Kidney epithelial cell (primary cell): Measurements from ENCODE around the gene CUL1. TPM values are rescaled to one million over a fixed set of nuclear protein-coding genes. Genes with fewer than 3 reads are reported as not detected.

Experiments used
- DNase-seq: peaks from one replicate; pipeline ENCODE4 v3.0.0-alpha.2; 2010; ENCODE audit warnings: low read depth
- H3K27me3 ChIP-seq: 2 replicates; pipeline ENCODE4 v1.6.0; 2011; ENCODE audit warnings: low read length; ENCODE audit not compliant: control insufficient read depth, insufficient read depth
- H3K36me3 ChIP-seq: 2 replicates; pipeline ENCODE4 v1.5.1; 2011; ENCODE audit warnings: low read length; ENCODE audit not compliant: control insufficient read depth, insufficient read depth
- H3K4me3 ChIP-seq: 2 replicates; pipeline ENCODE4 v1.5.1; 2011; ENCODE audit warnings: low read depth, mild to moderate bottlenecking, control low read depth, low read length
- CTCF ChIP-seq: IDR thresholded peaks from 2 replicates; pipeline ENCODE4 v1.5.1; 2011; ENCODE audit warnings: mild to moderate bottlenecking, moderate library complexity, low read length, control low read depth, inconsistent platforms; ENCODE audit not compliant: insufficient read depth, poor library complexity, severe bottlenecking
- total RNA-seq: library from RNA; depleted of rRNA; stranded (reverse); fragments of >200 nt; gene quantifications from 2 replicates; pipeline ENCODE4 v1.2.3, GENCODE V29; 2015

Gene CUL1
- total RNA-seq, 1 donor from 2014 or later = 41.3 TPM

GRCh38 chr7:148804343-148805235 lies 105.9 kb downstream of the CUL1 start:
- Histone ChIP-seq H3K36me3 (peaks cover 5% of the 10 kb centered on the region), H3K4me3 (no peak overlapping the region)
- TF ChIP-seq CTCF = no peak

GRCh38 chr7:148806187-148806586 lies 107.5 kb downstream of the CUL1 start:
- no peak for TF ChIP-seq CTCF
- Histone ChIP-seq H3K27me3 (no peaks in the 10 kb centered on the region), H3K36me3 (peaks cover 1% of the 10 kb centered on the region), H3K4me3 (no peak overlapping the region)
- no peak for DNase-seq

More at GRCh38 chr7:148804343-148805235, 105.9 kb downstream of the CUL1 start:
- DNase-seq = no peak
- H3K27me3 ChIP-seq = no peaks in the 10 kb centered on the region

GRCh38 chr7:148807436-148807835 lies 108.7 kb downstream of the CUL1 start:
- DNase-seq = no peak

GRCh38 chr7:148809856-148810255 lies 111.2 kb downstream of the CUL1 start:
- no peaks in the 10 kb centered on the region for H3K27me3 ChIP-seq
- H3K4me3 ChIP-seq = no peak overlapping the region
- H3K36me3 ChIP-seq = peaks cover 1% of the 10 kb centered on the region
- no peak for DNase-seq
- TF ChIP-seq CTCF = no peak

More at GRCh38 chr7:148807436-148807835, 108.7 kb downstream of the CUL1 start:
- Histone ChIP-seq H3K27me3 (no peaks in the 10 kb centered on the region), H3K4me3 (no peak overlapping the region), H3K36me3 (peaks cover 1% of the 10 kb centered on the region)
- TF ChIP-seq CTCF = no peak

- Histone ChIP-seq H3K27me3 (no peaks in the 10 kb centered on the region), H3K4me3 (no peak overlapping the region), H3K36me3 (peaks cover 1% of the 10 kb centered on the region)
- no peak for TF ChIP-seq CTCF
- DNase-seq = no peak
Measured at GRCh38 chr7:148811892-148812291, 113.2 kb downstream of the CUL1 start.

- Histone ChIP-seq H3K27me3 (no peaks in the 10 kb centered on the region), H3K4me3 (no peak overlapping the region), H3K36me3 (no peaks in the 10 kb centered on the region)
- no peak for TF ChIP-seq CTCF
- no peak for DNase-seq
Measured at GRCh38 chr7:148813890-148814289, 115.2 kb downstream of the CUL1 start.
